Effector memory CD4-positive, alpha-beta T cell (primary cell): ENCODE results near the gene GRIK4.

ENCODE experiments used
- DNase-seq, 3 donors: peaks; one replicate each; pipeline ENCODE4 v3.0.0-alpha.2; 2020
- H3K27ac ChIP-seq: 2 replicates; pipeline ENCODE4 v1.7.0; 2013; ENCODE audit warnings: mild to moderate bottlenecking, low read length, moderate library complexity; ENCODE audit not compliant: insufficient read depth, poor library complexity, severe bottlenecking
- H3K27me3 ChIP-seq: replicated peaks from 2 replicates; pipeline ENCODE4 v1.7.0; 2013; ENCODE audit warnings: mild to moderate bottlenecking, low read length; ENCODE audit not compliant: insufficient read depth, control insufficient read depth, poor library complexity, severe bottlenecking
- H3K36me3 ChIP-seq: 2 replicates; pipeline ENCODE4 v1.7.0; 2013; ENCODE audit warnings: mild to moderate bottlenecking, low read length, moderate library complexity; ENCODE audit not compliant: control insufficient read depth, insufficient read depth
- H3K4me1 ChIP-seq: 2 replicates; pipeline ENCODE4 v1.7.0; 2013; ENCODE audit warnings: low read length, mild to moderate bottlenecking; ENCODE audit not compliant: control insufficient read depth, insufficient read depth, poor library complexity, severe bottlenecking
- H3K4me3 ChIP-seq: 2 replicates; pipeline ENCODE4 v1.7.0; 2013; ENCODE audit warnings: low read length, low read depth, mild to moderate bottlenecking; ENCODE audit not compliant: insufficient read depth, poor library complexity, severe bottlenecking
- H3K9me3 ChIP-seq: 2 replicates; pipeline ENCODE4 v1.7.0; 2013; ENCODE audit warnings: mild to moderate bottlenecking, low read length, moderate library complexity; ENCODE audit not compliant: control insufficient read depth

The GRIK4 gene

DNA sequence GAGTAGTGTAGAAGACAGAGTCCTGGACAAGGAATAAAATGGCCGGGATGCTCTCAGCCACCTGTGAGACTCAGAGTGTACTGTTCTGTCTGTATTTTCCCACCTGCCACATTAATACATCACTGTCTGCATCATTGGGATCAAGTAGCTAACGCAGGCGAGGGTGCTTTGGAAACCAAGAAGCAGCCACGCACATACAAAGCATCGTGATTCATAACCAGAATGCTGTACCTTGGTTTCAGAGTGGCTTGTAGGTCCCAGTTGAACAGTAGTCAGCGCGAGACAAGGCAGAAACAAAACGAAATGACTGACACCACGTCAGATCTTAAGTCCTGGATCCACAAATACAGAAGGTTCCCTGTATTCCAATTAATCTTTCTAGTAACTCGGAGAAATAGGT, 198.3 kb downstream of the GRIK4 start:
- H3K4me1 ChIP-seq: no peaks in the 10 kb centered on the region
- no peak for DNase-seq

DNA sequence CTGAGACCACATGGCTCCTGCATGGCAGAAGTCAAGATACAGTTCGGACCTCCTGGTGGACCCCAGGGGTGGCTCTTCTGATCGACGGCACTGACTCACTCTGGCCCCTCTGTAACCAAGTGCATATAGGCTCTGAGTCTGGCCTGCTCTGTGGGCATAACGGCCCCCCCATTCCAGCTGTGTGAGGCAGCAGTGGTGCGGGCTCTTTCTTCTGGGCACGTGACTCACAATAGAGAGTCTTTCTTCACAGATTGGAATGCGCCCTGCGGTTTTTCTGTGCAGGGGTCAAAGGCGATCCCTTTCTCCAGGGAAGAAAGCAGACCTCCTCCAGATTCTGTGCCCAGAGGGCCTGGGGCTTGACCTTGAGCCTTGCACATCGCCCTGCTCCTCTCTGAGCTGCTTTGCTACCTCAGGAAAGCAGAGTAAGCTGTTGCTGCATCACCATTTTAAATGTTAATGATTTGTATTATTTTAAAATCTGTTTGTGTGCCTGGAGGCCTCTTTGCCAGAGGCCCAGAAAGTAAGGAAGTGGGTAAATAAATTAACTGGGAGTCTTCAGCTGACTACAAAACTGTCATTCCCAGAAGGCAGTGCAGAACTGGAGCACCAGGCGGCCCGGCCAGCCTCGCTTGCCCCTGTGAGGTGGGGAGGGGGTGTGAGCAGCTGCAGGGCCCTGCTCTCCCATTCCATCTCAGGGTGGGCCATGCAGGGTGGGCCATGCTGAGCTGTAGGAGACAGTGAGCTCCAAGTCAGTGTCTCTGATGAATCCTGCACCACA, 199.0 kb downstream of the GRIK4 start:
- H3K36me3 ChIP-seq: no peaks in the 10 kb centered on the region
- no peaks in the 10 kb centered on the region for H3K9me3 ChIP-seq
- no peaks in the 10 kb centered on the region for H3K4me1 ChIP-seq
- no peak for DNase-seq
- no peaks in the 10 kb centered on the region for H3K27me3 ChIP-seq
- H3K4me3 ChIP-seq: no peak overlapping the region
- H3K27ac ChIP-seq: no peak overlapping the region

More for the DNA sequence above, 198.3 kb downstream of the GRIK4 start:
- Histone ChIP-seq H3K27ac (no peak overlapping the region), H3K9me3 (no peaks in the 10 kb centered on the region), H3K36me3 (no peaks in the 10 kb centered on the region), H3K4me3 (no peak overlapping the region), H3K27me3 (no peaks in the 10 kb centered on the region)

DNA sequence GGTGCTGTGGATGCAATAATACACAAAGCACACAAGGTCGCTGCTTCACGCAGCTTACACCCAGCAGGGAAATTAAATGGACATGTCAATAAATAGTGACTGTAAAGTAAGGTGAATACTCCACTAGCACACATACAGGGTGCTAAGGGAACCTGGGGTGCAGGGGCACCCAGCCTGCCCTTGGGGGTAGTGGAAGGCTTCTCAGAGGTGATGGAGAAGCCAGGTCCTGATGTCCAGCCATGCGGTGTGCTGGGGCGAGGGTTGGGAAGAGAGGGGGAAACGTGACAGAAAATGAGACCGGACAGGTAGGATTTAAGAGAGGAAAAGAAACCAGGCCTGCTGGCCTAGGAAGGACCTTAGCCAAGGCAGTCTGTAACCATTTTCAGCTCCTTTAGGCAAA, 200.5 kb downstream of the GRIK4 start:
- H3K27me3 ChIP-seq: no peaks in the 10 kb centered on the region
- H3K4me1 ChIP-seq: no peaks in the 10 kb centered on the region
- H3K4me3 ChIP-seq: no peak overlapping the region
- no peaks in the 10 kb centered on the region for H3K36me3 ChIP-seq
- no peak for DNase-seq
- H3K9me3 ChIP-seq: no peaks in the 10 kb centered on the region
- no peak overlapping the region for H3K27ac ChIP-seq

DNA sequence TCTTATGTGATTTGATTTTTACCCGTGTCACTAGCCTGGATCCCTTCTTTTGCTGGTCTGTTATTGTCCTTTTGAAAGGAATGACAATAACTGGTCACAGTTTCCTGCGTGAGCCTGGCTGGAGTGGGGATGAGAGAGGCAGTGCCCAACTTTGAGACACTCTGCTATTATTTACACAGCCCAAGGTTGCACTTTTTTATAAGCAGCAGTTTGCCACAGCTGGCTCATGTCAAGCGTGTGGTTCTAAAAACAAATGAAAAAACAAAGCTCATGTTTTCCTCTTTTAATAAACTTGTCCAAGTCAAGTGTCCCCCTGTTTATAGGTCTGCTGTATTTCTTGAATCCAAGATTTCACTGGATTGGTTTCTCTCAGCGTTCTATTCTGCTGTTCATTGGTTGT, 201.3 kb downstream of the GRIK4 start:
- H3K9me3 ChIP-seq: no peaks in the 10 kb centered on the region
- no peaks in the 10 kb centered on the region for H3K4me1 ChIP-seq
- no peak overlapping the region for H3K4me3 ChIP-seq
- H3K36me3 ChIP-seq: no peaks in the 10 kb centered on the region
- no peak for DNase-seq
- no peak overlapping the region for H3K27ac ChIP-seq
- H3K27me3 ChIP-seq: no peaks in the 10 kb centered on the region

DNA sequence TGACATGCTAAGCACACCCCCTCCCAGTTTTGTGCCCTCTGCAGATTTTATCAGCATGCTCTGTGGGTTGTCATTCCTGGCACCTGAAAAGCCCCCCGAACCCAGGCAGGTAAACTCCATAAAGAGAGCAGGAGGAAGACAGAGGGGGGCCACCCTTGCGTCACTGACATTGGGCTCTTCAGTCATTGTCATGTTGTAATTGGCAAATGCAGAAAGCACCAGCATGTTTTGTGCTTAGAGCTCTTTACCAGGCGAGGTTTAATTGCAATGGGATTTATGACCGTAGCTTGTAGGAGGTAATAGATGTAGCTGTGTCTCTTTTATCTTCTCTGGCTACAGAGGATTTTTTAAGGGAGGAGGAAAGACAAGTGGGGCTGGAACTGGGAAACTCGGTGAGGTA, 201.7 kb downstream of the GRIK4 start:
- H3K36me3 ChIP-seq: no peaks in the 10 kb centered on the region
- no peaks in the 10 kb centered on the region for H3K9me3 ChIP-seq
- H3K4me1 ChIP-seq: no peaks in the 10 kb centered on the region
- no peak for DNase-seq
- H3K27me3 ChIP-seq: no peaks in the 10 kb centered on the region
- H3K4me3 ChIP-seq: no peak overlapping the region
- no peak overlapping the region for H3K27ac ChIP-seq

DNA sequence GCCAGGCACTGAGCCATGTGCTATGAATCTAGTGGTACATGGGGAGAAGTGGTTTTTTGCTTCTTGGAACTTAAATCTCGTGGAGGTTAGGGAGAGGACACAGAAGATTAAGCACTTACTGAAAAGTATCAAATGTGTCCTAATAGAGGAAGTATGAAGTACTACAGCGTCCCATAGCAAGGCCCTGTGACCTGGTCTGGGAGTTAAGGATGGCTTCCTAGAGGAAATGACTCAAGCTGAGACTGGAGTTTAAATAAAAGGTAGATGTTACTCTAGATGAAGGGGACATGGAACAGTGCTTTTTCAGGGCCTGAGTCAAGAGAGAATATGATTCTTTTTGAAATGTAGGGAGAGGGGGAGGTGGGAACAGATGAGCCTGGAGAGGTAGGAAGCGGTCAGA, 202.9 kb downstream of the GRIK4 start:
- Histone ChIP-seq H3K4me3 (no peak overlapping the region), H3K27me3 (no peaks in the 10 kb centered on the region)

DNA sequence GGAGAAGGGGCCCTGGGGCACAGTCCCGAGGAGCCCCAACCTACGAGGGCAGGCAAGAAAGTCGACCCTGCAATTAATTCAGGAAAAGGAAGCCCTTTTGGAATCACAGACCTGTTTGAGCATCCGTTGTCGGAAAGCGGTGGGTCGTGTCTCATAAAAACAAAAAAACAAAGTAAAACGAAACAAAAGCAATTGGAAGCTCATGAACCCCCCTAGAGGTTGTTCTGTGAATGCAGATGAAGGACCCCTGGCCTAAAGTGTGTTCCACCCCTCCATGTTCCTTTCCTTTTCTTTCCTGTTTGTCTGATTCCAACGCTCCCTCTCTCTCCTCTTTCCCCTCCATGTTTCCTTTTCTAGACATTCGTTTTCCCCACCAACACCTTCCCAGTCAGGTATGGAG, 203.7 kb downstream of the GRIK4 start:
- Histone ChIP-seq H3K36me3 (no peaks in the 10 kb centered on the region), H3K4me3 (no peak overlapping the region), H3K9me3 (no peaks in the 10 kb centered on the region), H3K4me1 (no peaks in the 10 kb centered on the region), H3K27me3 (no peaks in the 10 kb centered on the region), H3K27ac (no peak overlapping the region)
- no peak for DNase-seq

More for the DNA sequence above, 202.9 kb downstream of the GRIK4 start:
- Histone ChIP-seq H3K9me3 (no peaks in the 10 kb centered on the region), H3K4me1 (no peaks in the 10 kb centered on the region), H3K36me3 (no peaks in the 10 kb centered on the region), H3K27ac (no peak overlapping the region)
- DNase-seq: no peak

DNA sequence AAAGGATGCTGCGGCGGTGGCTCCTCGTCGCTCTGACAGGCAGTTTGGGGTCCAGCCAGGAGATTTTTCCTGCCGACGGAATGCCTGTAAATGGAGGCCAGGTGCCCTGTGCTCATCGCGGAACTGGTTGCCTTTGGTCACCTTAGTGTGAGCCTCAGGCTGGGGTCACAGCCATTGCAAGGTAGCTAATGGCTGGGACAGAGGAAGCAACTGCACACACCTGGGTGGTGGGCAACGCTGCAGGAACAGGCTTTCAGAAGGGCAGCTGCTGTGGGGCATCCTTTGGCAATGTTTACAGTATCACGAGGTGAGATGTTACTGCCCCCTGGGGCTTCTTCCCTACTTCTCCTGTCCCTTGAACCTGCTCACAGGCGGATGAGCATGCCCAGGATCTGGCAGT, 205.5 kb downstream of the GRIK4 start:
- Histone ChIP-seq H3K27ac (no peak overlapping the region), H3K9me3 (no peaks in the 10 kb centered on the region), H3K4me1 (no peaks in the 10 kb centered on the region), H3K27me3 (no peaks in the 10 kb centered on the region), H3K36me3 (no peaks in the 10 kb centered on the region), H3K4me3 (no peak overlapping the region)
- DNase-seq: no peak

DNA sequence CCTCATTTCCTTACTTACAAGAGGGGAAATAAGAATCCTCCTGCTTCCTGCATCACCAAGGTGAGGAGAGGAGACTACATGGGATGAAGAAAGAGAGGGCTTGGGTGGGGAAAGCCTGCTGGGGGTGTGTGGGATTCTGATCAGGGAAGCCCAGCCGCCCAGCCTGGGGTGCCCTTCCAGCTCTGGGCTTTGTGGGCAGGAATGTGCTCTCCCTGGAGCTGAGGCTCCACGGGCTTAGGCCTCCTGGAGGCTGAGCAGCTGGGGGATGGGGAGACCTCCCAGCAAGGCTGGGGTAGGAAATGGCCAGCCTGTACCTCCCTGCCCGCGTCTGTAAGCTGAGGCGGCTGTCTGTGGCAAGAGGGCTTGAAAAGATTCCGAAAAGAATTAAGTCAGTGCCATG, 206.1 kb downstream of the GRIK4 start:
- Histone ChIP-seq H3K36me3 (no peaks in the 10 kb centered on the region), H3K9me3 (no peaks in the 10 kb centered on the region), H3K27me3 (no peaks in the 10 kb centered on the region), H3K27ac (no peak overlapping the region), H3K4me1 (no peaks in the 10 kb centered on the region), H3K4me3 (no peak overlapping the region)
- DNase-seq: no peak

DNA sequence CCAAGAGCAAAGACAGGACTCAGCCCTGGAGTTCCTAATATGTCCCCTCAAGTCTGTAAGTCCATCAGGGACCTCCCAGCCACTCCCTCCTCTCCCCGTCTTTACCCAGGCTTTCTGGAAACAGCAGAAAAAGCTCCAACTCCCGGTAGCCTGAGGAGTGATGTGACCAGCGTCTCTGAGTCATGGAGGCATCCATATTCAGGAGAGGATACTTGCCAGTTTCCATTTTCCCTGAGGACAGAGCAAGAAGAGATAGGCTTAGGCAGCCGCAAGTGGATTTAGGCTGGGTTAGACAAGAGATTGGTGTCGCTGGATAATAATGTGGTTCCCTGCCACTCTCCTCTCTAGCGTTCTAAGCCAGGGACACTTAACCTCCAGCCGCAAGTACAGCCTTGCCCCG, 206.6 kb downstream of the GRIK4 start:
- Histone ChIP-seq H3K4me1 (no peaks in the 10 kb centered on the region), H3K4me3 (no peak overlapping the region), H3K36me3 (no peaks in the 10 kb centered on the region), H3K9me3 (no peaks in the 10 kb centered on the region), H3K27me3 (no peaks in the 10 kb centered on the region), H3K27ac (no peak overlapping the region)
- no peak for DNase-seq
